CD4-positive, alpha-beta T cell treated with Interleukin-4 for 1 hour (primary cell): Measurements from ENCODE around the gene ASAP2.

Experiments used
- DNase-seq, 2 donors: peaks; one replicate each; pipeline ENCODE4 v3.0.0-alpha.2; 2020 to 2022

Gene ASAP2

GRCh38 chr2:9445089-9445488 lies 238.5 kb downstream of the ASAP2 start:
- DNase-seq: no peak

DNA sequence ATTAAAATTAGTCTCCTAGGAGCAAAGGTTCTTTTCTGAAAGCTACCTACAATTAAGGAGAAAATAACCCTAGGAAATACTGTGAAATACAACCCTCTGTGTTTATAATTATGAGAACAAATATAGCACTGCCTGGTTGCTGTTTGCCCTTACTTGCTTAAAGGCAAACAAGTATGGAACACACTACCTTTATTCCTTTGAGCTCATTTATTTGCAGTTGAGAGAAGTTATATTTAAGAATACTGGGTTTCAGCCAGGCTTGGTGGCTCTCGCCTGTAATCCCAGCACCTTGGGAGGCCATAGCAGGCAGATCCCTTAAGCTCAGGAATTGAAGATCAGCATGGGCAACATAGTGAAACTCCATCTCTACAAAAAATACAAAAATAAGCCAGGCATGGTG lies 244.6 kb downstream of the ASAP2 start:
- no peak for DNase-seq
